Activated CD8-positive, alpha-beta memory T cell treated with anti-CD3 and anti-CD28 coated beads for 1 hour (primary cell): ENCODE data around the gene SELENOO.
A peak's percentile ranks its signal among the peaks of the same experiment; 100 is the strongest.

Experiments
- DNase-seq, 2 donors: peaks; one replicate each; pipeline ENCODE4 v3.0.0-alpha.2; 2020; ENCODE audit warnings: low read depth in 1 of 2; ENCODE audit errors: extremely low read depth in 1 of 2

SELENOO gene

DNA sequence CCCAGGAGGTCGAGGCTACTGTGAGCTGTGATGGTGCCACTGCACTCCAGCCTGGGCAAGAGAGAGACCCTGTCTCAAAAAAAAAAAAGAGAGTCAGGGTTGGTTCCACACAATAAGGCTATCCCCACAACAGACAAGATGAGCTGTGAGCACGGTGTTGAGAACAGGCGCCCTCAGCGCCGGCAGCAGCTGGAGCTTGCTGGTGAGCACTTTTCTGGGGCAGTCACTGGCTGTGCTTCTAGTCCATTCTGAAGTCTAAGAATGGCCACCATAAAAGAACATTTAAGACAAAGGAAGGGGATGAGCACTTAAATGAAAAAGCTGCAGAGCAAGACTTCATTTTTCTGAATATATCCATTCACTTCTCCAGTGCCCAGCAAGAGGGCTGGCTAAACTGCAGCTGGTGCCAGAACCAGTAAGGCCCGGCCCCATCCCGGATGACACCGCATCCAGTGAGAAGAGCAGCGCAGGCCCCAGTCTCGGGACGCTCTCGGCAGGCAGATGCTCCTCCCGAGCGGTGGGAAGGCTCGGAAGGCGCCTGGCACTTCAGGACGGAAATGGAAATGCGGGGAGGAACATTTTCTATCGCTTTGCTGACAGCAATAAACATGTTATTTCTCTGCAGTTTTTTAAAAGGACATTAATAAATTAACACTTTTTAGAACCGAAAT lies 31.8 kb downstream of the SELENOO start:
- DNase-seq, result no peak

DNA sequence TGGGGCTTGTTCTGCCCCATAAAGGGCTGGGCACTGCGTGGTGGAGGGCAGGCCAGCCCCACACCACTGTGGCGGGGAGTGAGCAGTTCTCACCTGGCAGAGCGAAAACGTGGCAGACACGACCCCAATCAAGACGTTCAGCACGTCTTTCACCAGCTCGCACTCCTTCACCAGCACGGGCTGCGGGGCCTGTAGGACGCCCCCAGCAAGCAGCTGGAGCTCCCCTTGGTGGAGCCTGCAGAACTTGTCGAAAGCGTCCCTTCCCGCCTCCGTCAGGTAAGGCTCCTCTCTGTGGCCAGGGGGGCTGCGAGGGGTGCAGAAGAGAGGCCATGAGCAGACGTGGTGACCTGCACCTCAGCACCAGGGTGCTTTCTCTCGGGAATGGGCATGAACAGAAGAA lies 32.4 kb downstream of the SELENOO start:
- no peak for DNase-seq

DNA sequence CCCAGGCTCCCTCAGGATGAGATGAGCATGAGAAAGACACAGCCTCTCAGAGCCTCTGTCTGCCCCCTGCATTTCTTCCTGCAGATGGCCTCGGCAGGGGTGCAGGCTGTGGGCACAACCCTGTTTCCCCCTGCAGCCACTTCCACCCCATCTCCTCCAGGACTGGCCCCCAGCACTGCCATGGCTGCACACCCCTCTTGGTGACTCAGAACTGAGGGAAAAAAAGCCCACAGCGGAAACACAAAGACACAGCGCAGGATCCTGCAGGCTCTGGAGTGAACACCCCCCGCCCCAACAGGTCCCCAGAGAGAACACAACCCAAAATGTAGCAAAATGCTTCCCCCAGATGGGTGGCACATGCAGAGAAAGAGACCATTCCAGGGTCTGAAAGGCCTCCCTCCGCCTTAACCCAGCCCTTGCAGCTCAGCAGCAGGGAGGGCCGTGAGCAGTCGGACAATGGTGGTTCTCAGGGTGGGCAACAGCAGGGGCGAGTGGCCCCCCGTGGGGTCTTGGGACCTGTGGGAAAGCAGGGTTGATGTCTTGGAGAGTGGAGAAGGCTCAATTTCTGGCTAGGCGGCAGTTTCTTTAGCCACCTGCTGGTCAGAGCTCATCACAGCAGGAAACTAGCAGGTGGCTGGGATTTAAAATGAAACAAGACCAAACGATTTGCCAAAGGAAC lies 36.1 kb downstream of the SELENOO start:
- no peak for DNase-seq

- DNase-seq, result no peak
These were observed 37.9 kb downstream of the SELENOO start for GRCh38 chr22:50238755-50239154.

GRCh38 chr22:50242406-50242949 lies 41.7 kb downstream of the SELENOO start:
- no peak for DNase-seq

- no peak for DNase-seq
These were observed 43.0 kb downstream of the SELENOO start for GRCh38 chr22:50243685-50244419.

DNA sequence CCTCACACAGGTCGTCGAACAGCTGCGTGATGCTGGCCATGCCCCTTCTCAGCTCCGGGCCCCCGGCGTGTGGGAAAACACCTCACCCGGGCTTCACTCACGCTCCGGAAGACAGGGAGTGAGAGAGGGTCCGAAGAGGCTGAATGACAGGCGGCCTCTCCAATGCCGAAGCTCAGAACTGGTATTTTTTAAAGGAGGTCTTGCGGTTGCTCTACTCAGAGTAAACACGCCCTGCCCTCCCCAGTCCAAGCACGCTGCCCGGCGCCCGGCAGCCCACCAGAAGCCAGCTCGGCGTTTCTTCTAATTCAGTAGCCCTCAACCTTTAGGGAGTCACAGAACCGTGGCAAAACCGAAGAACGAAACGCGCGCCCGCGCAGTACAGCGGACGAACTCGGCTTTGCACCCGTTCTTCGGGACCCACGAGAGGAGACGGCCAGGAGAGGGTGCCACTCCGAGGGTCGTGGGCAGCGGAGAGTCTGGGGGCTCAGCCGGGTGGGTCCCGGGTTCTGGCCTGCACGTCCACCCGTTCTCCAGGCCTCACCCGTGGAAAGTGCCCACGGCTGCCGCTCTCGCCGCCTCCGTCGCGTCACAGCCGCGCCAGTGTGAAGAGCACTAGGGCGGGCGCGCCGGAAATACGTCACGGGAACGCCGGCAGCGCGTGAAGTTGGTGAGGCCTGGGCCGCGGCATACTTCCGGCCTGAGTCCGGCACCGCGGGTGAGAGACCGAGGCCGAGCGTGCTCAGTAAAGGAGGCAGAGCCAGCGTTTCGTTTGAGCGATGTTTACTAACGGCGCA lies 43.8 kb downstream of the SELENOO start, which contains the start of gene TUBGCP6:
TUBGCP6 (minus strand) TSS at position 604 of the 794 bp plus-strand sequence; CDS start at position 40, 564 bp downstream.
- peak; percentile 72 to 92 for DNase-seq

DNA sequence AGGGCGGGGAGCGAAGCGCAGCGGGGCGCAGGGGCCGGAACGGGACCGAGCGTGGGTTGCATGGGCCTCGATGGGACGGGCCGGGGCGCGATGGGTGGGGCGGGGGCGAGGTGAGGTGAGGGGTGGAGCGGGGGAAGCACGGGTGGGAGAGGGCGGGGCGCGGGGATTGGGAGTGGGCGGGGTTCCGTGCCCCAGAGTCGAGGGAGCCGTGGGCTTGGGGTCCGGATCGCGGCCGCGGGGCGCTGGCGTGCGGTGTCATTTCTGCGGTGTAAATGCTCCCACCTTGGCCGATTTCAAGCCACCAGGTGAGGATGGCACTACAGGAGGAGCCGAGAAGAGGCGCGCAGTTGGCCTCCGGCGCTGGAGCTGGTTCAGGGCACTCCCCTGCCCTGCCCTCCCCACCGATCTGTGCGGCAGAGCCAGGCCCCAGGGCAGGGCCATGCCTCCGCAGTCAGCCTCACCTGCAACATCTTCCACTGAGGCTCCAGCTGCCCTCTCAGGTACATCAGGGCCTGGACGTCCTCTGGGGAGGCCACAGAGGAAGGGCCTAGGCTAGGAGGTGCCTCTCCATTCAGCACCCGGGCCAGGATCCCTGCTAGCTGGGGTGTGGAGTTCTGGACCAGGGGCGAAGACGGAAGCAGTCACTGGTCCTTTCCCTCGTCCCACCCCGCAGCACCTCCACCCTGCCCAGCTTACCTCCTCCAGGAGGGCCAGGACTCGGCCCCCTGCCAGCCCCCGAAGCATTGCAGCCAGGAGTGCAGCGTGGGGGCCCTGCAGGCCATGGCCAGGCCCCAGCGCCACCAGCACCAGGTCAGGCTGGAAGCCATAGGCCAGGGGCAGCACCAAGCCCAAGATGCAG lies 44.6 kb downstream of the SELENOO start:
- DNase-seq, result no peak

DNA sequence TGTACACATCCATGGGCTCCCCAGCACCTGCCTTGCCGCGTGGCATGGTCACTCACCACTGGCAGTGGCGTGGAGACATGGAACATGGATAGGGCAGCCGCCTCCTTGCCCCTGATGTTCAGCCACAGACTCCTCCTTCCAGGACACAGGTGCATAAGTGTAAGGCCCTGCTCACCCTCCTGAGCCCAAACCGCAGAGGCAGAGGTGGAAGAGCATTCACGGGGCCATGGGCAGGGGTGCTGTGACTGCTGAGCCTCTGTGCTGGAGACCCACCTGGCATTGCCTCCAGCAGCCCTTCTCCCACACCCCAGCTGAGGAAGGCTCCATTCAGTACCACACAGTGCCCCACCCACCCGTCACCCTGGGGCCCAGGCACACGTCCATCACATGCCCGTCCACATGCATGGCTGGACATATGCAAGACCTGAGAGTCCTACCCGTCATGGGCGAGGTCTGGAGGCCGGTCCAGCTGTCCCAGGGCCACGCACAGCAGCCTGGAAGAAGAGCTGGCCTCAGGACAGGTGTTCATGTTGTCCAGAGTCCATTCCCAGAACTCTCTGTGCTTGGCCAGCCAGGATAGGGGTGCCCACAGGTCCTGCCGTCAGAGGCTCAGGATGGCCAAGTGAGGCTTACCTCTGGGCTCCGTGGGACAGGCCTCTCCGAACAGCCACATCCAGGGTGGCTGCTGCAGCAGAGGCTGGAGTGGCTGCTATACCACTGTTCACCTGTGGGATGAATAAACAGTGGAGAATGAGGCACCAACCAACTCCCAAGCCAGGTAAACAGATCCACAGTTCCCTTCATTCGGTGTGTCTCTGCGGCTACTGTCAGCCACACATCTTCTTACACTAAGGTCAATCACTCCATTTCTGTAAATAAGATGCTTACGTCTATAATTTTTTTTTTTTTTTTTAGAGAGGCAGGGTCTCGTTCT lies 45.7 kb downstream of the SELENOO start:
- DNase-seq, result no peak

- no peak for DNase-seq
These were observed 46.9 kb downstream of the SELENOO start for GRCh38 chr22:50247748-50248147.

DNA sequence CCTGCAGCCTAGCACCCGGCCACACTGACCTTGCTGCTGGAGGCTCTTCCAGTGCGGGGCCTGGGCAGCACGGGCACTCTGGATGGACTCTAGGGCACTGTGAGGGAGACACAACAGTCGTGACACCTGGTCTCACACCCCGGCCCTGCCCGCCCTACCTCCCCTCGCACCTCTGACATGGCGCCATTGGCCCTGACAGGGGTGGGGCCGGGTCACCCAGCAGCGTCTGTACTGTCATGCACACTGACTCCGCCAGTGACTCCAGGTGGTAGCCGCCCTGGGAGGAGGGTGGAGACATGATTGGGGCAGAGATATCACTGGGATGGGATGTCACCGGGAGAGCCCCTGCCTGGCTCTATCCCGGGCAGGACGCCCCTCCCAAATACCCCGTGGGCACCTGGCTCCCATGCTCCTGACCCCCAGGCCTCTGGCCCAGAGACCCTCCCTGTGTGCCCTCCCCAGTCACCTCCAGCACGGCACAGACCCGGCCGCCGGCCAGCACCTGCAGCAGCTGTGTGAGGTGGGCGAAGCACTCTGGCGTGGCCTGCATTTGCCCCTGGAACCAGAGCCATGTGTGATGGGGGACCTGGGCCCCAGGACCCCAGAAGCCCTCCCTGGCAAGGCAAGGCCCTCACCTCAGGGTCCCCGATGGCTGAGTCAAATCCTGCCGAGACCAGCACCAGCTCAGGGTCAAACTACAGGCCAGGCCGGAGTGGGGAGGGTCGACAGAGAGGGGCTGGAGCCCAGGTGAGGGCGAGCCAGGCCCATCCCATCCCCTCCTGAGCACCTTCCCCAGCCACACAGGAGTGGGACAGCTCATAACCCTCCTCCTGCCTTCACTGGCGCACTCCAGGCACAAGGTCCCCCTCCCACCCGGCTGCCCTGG lies 47.6 kb downstream of the SELENOO start:
- DNase-seq, result no peak

GRCh38 chr22:50249341-50250248 lies 48.8 kb downstream of the SELENOO start:
- DNase-seq, result no peak

DNA sequence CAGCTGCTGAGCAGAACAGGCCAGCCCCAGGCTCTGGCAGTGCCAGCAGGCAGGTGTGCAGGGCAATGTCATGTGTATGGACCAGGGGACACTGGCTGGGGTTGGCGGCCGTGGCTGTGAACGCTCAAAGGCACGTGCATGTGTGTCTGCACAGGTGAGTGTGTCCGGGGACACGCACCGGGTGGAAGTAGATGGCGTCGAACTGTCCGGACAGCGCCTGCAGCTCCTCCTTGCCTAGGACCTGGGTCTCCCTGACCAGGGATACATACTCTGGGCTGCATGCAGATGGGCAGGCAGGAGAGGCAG lies 49.4 kb downstream of the SELENOO start:
- no peak for DNase-seq

DNA sequence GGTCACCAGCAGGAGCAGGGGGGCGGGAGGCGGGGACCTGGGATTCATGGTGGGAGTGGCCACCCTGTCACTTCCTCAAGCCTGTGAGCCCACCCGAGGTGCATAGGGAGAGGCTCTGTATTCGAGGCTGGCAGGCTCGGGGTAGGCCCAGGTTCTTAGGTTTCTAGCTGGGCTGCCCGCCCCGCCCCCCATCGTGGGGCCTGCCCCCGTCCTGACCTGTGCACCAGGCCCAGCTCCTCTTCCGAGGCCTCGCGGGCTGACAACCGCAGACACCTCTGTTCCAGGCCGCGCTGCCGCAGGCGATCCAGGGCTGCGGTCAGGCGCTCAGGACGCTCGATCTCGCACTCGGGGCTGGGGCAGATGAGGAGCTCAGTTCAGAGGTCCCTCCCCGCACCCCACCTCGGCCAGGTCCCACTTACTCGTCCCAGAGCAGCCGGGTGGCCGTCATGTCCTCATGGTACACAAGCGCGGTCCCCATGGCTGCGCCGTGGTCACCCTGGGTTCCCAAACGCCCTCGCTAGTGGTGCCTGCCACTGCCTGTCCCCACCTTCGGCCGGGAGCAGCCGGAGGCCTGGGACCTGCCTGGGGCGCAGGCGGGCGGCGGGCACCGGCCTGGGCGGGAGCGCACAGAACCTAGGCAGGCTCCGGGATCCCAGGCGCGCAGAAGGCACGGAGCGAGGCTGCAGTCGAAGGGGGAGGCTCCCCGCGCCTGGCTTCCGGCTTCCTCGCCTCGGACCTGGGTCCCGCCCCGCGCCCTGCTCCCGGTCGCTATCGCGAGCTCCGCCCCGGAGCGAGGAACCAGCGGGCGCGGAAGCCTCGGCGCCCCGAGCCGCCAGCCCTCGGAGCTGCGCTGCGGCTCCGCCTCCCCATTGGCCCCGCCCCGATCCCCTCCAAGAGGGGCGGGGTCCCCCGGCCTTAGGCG lies 50.0 kb downstream of the SELENOO start, which contains the start of gene HDAC10:
HDAC10 (minus strand) TSS at position 711 of the 922 bp plus-strand sequence; CDS start at position 478, 233 bp downstream.
- peak in 1 of 2 donors; percentile 69 for DNase-seq

- DNase-seq, result no peak
These were observed 50.8 kb downstream of the SELENOO start for GRCh38 chr22:50251477-50252081.
